HL-60/S4 treated with phorbol 12-myristate 13-acetate at 8.2 ng/mL for 4 days and 3 days (cell line): ENCODE results near the gene PPP4R1.

ENCODE experiments used
- in situ Hi-C: fragments of 300-500 bp; cut with MboI; formaldehyde crosslinking; loops from 2 replicates; pipeline ENCODE4 v1.15.0; 2022; ENCODE audit warnings: low sequenced_read_pairs

Gene PPP4R1

DNA sequence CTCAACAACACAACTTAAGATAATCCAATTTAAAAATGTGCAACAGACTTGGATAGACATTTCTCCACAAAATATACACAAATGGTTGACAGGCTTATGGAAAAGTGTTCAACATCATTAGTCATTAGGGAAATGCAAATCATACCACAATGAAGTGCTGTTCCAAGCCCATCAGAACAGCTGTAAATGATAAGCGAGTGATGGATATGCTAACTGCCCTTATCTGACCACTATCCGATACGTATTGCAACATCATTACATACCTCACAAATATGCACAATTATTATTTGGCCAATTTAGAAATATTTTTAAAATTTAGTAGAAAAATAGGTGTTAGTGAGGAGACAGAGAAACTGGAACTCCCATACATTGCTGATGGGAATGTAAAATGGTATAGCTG lies 62.2 kb downstream of the PPP4R1 start:
- in situ Hi-C loops = no loop called here

DNA sequence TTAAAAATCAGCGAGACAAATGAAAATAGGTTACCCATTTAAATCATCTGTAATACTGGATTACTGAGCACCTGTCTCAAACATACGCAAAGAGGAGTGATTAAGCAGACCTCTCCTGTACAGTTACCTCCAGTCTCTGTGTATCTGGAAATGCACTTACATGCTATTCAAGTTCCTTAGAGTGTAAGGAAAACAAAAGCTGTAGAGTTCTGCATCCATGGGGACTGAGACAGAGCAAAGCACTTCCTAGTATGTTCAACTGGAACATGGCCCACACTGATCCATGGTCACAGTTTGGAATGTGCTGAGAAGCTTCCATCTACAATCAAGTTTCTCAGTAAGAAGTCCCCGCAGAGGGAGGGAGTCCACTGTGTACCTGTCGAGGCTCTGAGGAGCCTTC lies 63.9 kb downstream of the PPP4R1 start:
- in situ Hi-C loops = no loop called here

DNA sequence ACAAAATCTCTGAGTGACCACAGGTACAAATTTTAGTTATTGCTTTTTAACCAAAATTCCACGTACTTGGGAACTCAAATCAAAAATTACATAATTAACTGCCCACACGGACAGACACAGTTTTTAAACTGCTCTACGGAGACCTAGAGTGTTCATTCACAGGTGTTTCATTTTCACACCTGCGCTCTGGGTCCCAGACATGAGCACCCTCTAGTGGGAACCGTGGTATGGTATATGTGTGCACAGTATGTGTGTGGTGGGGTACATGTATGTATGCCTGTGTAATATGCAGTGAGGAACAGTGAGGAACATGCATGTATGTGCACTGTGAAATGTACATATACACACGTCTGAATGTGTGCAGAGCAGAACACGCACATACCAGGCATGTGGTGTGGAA lies 65.0 kb downstream of the PPP4R1 start:
- in situ Hi-C loops = no loop called here

DNA sequence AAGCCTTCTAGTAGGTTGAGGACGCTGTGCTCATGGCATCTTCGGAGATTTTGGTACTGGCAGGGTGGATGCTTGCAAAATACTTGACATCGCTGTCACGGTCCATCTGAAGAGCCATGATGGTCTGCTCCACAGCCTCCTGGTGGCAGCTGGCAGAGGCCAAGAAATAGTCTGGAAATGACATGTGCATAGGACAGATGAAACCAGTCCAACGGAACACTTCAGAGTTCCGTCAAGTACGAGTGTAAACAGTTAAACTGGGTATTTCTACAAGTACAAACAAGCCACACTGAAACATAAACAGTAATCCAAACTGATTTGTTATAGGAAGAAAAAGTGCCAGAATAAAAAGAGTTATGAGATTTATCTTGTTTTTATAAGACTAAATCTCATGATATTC lies 66.6 kb downstream of the PPP4R1 start:
- in situ Hi-C loops = no loop called here

DNA sequence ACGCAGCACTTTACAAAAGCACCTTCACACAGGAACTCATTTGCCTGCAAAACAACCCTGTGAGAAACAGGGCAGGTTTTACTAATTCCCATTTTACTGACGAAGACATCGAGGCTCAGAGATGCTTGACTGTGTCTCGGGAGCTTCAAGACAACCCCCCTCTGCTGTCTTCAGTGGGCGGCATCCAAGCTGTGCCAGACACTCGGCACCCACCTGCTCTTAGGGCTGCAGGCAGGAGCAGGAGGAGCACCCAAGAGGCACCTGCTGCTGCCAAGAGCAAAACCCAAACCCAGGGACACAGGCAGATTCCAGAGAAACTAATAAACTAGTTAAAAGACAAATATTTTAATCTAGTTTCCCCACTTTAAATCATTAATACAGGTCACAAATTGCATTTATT lies 67.9 kb downstream of the PPP4R1 start:
- in situ Hi-C loops = no loop called here

DNA sequence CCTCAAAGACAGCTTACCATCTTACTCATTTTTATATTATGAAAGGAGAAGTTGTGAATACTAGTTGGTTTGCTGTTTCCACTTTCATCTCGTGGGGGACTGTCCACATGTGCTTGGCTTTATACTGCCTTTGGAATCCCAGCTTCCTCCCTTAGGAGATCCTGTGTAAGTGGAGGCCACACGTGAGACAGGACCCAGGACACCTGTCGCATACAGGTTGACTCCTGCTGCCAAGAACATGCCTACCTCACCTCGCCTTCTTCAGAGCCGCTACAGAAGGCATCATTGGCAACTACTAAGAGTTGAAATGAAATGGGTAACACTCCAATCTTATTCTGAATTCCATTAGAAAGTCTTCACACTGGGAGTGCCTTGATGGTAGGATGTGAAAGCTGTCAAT lies 69.3 kb downstream of the PPP4R1 start:
- in situ Hi-C loops = no loop called here

DNA sequence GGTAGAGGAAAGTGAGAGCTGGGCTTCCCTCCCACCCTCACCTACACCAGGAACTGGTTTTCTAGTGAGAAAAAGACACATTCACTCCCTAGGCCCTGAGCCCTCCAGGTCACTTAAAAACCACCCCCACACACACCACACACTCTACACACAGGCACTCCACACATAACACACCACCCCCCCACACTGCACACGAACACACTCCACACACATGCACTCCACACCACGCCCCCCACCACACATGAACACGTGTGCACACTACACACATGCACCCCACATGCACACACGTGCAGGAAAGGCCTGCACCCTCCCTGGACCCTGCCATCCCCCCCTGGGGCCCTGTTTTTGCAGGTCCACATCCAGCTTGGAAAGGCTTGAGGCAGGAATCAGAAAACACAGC lies 71.4 kb downstream of the PPP4R1 start:
- in situ Hi-C loops = no loop called here

DNA sequence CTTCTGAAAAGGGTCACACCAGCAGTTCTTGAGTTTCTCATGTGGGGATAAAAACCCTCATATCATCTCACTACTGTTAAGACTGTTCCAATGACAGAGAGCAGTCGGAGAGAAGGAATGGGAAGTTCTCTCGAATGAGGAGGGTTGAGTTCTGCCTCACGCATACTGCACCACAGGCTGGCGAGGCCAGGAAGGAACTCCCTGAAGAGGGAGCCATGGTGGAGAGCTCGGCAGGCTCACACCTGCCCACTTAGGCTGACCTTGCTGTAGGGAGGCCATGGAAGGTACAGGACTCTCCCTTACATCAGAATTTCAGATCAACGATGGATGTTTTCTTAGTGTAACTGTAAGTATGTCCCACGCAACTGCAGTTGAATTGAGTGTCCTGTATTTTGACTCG lies 74.4 kb downstream of the PPP4R1 start:
- in situ Hi-C loops = no loop called here

DNA sequence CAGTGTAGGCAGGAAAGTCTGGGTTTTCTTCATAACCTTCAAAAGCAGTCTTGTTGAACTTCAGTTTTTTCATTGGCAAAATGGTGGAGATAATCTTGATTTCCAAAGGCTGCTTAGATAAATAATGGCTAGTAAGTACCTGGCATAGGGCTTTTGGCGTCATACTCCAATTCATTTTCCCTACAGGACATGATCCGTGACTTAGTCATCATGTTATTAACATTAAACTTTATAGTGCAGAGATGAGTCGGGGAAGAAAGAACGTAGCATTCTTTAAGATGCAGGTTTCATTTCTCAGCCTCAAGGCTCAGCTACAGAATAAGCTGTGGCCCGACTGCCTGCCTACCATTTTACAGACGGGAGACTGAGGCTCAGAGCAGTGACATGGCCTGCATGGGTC lies 75.1 kb downstream of the PPP4R1 start:
- in situ Hi-C loops = no loop called here

DNA sequence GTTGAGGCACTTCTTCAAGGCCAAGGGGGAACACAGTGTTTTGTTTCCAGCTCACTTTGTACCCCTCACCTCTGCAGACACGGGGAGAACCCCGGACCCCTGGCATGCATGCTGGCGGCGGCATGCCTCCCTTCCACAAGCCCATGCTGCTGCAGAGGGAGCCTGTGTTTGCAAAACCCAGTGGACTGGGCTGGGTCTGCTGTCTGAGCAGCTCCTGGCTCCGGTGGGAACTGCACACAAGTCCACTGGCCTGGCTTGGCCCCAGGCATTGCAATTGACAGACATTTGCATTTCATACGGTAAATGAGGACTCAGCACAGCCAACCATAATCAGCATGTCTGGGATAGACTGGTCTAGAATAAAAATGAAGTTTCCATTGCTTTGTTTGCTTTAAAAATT lies 76.7 kb downstream of the PPP4R1 start:
- in situ Hi-C loops = no loop called here

DNA sequence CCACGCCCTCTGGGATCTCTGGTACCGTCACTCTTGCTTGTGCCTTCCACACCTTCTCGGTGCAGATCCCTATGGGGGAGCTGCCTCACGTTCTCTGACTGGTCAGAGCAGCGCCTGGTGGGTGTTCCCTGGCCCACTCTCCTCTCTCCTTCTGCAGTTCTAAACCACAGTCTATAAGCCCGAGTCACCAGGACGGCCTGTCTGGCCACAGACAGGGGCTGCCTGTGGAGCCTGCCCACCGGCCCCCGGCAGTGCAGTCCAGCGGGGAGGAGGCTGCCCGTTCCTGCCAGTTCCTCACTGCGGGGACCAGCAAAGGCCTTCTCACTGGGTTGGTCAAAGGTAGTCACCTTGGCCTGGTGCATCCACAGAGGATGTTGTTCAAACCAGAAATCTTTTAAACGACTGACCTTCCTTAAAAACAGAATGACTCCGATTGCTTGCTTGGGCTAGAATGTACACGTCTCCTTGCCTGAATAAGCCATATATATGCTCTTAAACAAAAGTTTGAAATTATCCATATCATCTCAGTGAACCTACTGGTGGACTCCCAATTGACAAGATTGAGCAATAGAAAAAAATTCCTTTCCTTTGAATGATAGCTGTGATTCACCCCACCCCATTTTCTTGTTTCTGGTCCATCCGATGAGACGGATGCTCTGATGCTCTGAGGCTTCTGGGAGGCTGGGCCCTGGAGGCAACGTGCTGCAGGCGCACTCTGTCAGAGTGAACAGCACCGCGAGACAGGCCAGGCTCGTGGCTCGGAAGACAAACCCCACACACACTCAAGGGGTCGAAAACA lies 77.8 kb downstream of the PPP4R1 start:
- in situ Hi-C loops = no loop called here

DNA sequence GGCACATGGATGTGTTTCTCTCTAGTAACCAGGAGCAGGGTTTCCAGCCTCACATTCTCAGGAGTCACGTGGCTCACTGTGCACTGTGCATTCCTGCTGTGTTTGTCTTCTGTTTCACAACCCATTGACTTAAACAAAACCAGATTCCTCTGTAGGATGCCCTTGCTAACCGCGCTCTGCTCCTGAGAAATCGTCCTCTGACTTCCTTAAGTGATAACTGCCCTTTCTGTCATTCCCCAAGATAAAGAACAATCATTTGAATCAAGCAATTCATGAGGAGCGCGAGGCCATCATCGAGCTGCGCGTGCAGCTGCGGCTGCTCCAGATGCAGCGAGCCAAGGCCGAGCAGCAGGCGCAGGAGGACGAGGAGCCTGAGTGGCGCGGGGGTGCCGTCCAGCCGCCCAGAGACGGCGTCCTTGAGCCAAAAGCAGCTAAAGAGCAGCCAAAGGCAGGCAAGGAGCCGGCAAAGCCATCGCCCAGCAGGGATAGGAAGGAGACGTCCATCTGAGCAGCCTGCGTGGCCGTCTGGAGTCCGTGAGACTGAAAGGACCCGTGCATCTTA lies 78.8 kb downstream of the PPP4R1 start:
- in situ Hi-C loops = no loop called here

DNA sequence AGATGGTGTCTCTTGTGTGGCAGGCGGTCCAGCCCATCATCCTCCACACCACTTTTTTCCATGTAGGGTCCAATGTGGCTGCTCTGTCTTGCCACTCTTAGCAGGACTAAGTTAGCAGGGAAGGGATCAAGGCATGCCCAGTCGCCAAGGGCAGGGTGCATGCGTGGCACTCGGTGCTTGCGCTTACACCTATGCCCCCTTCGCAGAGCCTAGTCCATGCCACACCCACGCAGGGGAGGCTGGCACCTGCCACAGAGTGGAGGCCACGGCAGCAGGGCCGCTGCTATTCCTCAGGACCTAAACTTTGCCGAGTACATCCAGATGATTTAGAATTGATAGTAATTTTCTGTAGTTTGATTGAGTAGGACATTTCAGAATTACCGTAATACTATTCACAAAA lies 79.5 kb downstream of the PPP4R1 start:
- in situ Hi-C loops = no loop called here

DNA sequence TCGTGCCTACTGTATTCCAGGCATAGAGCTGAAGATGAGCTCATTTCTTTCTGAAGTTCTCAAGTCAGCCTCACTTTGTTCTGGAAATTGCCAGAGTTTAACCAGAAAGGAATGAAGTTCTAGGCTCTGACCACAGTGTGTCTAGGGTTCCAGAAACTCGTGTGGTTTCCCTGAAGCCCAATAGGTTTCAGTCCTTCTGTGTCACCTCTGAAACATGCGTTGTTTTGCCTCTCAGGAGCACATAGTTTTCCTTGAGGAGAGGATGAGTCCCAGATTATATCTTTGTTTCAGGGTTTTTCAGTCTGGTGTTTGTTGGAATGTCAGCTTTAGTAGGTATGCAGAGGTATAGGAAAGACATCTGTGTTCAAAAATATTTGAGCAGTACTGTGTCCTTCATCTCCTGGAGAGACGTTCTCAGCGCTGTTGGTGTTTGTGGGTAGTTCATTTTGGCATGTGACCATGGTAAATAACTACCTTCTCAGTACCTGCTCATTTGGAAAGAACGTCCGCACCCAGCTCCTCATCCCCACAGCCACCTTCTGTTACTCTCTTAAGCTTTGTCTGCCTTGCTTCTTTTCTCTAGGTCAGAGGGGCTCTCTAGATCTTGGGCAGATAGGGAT lies 82.5 kb downstream of the PPP4R1 start:
- in situ Hi-C loops = no loop called here

DNA sequence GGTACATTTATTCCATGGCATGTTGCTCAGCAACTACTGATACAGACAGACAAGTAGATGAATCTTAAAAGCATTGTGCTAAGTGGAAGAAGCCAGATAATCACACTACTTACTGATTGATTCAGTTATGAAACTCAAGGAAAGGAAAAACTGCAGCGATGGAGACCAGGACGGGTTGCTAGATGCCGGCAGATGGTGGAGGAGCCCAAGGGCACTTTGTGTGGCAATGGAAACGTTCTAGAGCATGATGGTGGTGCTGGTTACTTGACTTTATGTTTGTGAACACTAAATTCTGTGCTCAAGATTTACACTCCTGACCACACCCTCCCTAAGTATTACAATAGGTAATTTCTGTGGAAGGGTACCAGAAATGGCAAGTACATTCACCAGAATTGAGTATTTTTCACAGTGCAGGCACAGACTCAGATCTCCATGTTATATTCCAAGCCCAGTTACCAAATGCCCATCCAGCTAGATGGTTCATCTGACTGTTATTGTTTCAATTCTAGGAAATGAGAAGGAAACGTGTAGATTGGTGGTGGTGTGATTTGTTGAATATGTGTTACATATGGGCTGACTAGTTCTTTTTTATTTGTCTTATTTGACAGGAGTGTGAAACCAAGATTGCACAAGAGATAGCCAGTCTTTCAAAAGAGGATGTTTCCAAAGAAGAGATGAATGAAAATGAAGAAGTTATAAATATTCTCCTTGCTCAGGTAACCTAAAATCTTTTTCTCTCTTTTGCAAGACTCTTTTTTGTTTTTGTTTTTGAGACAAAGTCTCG lies 83.9 kb downstream of the PPP4R1 start:
- in situ Hi-C loops = no loop called here

DNA sequence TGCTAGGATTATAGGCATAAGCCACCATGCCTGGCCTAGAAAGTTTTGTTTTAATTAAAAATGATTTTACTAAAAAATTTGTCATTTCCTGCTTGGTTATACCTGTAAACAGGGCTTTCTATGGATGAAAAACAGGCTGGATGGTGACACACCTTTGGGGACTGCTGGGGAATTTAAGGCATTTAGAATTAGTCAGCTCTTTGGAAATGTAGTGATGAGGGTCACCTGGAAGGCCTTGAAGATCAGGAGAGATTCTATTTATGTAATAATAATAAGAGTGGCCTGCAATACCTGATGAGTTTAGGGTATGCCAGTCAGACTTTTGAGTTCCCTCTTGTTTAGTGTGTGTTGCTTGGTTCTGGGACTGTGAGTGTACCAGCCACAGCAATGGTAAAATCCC lies 87.9 kb downstream of the PPP4R1 start:
- in situ Hi-C loops = no loop called here

DNA sequence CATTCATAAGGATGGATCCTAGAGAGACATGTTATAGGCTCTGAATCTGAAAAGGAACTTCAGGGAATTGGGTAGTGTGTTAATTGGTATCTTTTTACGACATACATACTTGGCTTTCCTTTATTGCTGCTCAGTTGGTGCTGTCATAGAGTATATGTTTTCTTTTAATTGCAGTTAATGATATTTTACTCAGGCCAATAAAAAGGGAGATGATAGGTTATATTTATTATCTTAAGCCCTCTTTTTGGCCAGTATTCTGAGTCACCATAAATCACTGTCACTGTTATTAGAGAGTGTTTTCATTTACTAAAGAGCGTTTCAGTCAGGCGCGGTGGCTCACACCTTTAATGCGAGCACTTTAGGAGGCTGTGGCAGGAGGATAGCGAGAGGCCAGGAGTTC lies 91.4 kb downstream of the PPP4R1 start:
- in situ Hi-C loops = loop anchor here (25.0 kb wide), 1 partner anchor 461 kb away; no protein-coding TSS in a partner anchor

DNA sequence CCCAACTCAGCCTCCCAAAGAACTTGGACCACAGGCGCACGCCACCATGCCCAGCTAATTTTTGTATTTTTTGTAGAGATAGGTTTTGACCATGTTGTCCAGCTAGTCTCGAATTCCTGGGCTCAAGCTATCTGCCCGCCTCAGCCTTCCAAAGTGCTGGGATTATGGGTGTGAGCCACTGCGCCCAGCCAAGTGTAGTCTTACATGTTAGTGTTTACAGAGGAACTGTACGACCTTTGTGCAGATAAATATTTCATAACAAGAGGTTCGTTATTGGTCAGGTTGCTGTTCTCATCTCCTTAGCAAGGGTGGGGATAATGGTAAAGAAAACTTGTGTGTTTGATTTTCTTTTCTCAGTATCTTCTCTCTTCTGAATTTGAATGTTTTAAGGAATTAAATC lies 92.6 kb downstream of the PPP4R1 start:
- in situ Hi-C loops = loop anchor here (25.0 kb wide), 1 partner anchor 459 kb away; no protein-coding TSS in a partner anchor

DNA sequence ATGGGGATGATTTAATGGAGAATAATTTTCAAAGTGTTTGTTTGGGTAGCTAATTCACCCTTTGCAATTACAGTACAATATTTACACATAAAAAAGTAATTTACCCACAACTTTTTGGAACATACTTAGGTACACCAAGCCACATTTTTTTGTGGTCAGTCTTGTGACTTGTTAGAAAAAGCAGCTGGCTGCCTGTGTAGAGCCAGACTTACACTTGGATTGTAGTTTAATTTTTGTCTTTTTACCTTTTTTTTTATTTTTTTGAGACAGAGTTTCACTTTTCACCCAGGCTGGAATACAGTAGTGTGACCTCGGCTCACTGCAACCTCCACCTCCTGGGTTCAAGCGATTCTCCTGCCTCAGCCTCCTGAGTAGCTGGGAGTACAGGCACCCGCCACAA lies 93.7 kb downstream of the PPP4R1 start:
- in situ Hi-C loops = loop anchor here (25.0 kb wide), 1 partner anchor 458 kb away; no protein-coding TSS in a partner anchor

DNA sequence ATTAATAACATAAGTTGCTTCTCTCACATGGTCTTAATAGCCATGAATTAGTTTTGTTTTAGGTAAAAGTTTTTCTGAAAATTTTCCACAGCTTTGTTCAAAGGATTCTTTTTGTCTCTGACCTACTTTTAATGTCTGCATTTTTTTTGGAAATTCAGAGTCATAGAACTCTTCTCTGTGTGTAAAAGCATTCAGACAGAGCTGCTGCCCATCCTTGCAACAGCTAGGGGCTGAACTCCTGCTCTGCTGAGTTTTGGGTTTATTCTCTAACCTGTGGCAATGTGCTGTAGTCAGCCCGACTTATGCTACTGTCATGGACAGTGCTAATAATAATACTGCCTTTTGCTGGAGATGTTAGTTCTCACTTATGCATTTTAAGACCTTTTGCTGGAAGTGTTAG lies 95.0 kb downstream of the PPP4R1 start:
- in situ Hi-C loops = loop anchor here (25.0 kb wide), 1 partner anchor 457 kb away; no protein-coding TSS in a partner anchor

DNA sequence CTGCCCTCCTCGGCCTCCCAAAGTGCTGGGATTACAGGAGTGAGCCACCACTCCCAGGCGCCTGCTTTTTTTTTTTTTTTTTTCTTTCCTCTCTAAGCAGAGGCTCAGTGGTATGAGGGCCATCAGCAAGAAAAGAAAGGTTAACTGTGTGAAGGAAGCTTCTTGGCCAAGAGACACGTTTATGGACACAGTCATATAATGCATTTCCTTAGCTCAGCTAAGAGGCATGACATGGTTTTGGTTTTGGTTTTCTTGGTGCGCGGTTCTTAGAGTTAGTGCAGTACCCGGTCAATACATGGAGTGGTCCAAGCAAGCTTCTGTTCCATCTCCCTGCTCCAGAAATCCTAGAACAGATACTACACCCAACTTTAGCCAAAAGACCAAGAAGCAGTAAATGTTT lies 96.5 kb downstream of the PPP4R1 start:
- in situ Hi-C loops = loop anchor here (25.0 kb wide), 1 partner anchor 456 kb away; no protein-coding TSS in a partner anchor
